Mesodermal cell (in vitro differentiated cells): ENCODE measurements around the gene FOXK2.
"Not testable (repeated sequence)": the region's sequence is repeated elsewhere in the genome, so short reads cannot be mapped to it uniquely, and the experiment has no call there.

Experiments
- H3K27ac ChIP-seq: 2 replicates; pipeline ENCODE4 v1.7.0; 2013; ENCODE audit warnings: mild to moderate bottlenecking, low read depth, low read length, moderate library complexity; ENCODE audit not compliant: severe bottlenecking
- H3K36me3 ChIP-seq: 2 replicates; pipeline ENCODE4 v1.7.1; 2013; ENCODE audit warnings: mild to moderate bottlenecking, low read length, moderate library complexity; ENCODE audit not compliant: control insufficient read depth, insufficient read depth
- H3K4me1 ChIP-seq: one replicate; pipeline ENCODE4 v1.7.1; 2013; ENCODE audit warnings: mild to moderate bottlenecking, low read length; ENCODE audit not compliant: insufficient read depth, control insufficient read depth, poor library complexity, severe bottlenecking
- H3K4me3 ChIP-seq: 2 replicates; pipeline ENCODE4 v1.7.0; 2013; ENCODE audit warnings: low read length, control low read depth, mild to moderate bottlenecking; ENCODE audit not compliant: insufficient read depth, poor library complexity, severe bottlenecking; ENCODE audit errors: extremely low read depth
- H3K9me3 ChIP-seq: 2 replicates; pipeline ENCODE4 v1.7.1; 2013; ENCODE audit warnings: mild to moderate bottlenecking, low read length, moderate library complexity; ENCODE audit not compliant: control insufficient read depth
- WGBS, 2 experiments: methylation state at CpG; one replicate each; pipeline ENCODE4 v1.1.5; 2013; ENCODE audit warnings: missing lambda C conversion rate in 2 of 2; ENCODE audit not compliant: insufficient coverage in 2 of 2; 5-methylcytosine and 5-hydroxymethylcytosine counted together

The FOXK2 gene

GRCh38 chr17:82537228-82537627 is 17.7 kb downstream of the FOXK2 start:
- peaks cover 36% of the 10 kb centered on the region for H3K4me1 ChIP-seq
- not testable (repeated sequence) for H3K9me3 ChIP-seq, H3K4me3 ChIP-seq, H3K36me3 ChIP-seq, H3K27ac ChIP-seq
- 98 to 100% methylated on average over 7 of the region's 9 CpGs for WGBS, 2 experiments

DNA sequence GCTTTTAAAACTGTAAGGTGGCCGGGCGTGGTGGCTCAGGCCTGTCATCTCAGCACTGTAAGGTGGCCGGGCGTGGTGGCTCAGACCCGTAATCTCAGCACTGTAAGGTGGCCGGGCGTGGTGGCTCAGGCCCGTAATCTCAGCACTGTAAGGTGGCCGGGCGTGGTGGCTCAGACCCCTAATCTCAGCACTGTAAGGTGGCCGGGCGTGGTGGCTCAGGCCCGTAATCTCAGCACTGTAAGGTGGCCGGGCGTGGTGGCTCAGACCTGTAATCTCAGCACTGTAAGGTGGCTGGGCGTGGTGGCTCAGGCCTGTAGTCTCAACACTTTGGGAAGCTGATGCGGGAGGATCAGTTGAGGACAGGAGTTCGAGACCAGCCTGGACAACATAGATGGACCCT is 19.5 kb downstream of the FOXK2 start:
- H3K4me3 ChIP-seq = not testable (repeated sequence)

GRCh38 chr17:82542439-82542838 is 22.9 kb downstream of the FOXK2 start:
- Histone ChIP-seq H3K9me3 (no peaks in the 10 kb centered on the region), H3K4me3 (no peak overlapping the region), H3K4me1 (peaks cover 10% of the 10 kb centered on the region), H3K27ac (no peak overlapping the region), H3K36me3 (peaks cover 24% of the 10 kb centered on the region)
- 94 to 96% methylated on average over 2 to 3 of the region's 5 CpGs for WGBS, 2 experiments

More for the DNA sequence above, 19.5 kb downstream of the FOXK2 start:
- 95 to 98% methylated on average over 18 of the region's 18 CpGs for WGBS, 2 experiments
- H3K36me3 ChIP-seq, H3K9me3 ChIP-seq, H3K27ac ChIP-seq: not testable (repeated sequence)
- H3K4me1 ChIP-seq = peaks cover 36% of the 10 kb centered on the region

GRCh38 chr17:82544431-82545070 is 25.0 kb downstream of the FOXK2 start:
- no peak overlapping the region for H3K4me3 ChIP-seq
- H3K27ac ChIP-seq = no peak overlapping the region
- no peaks in the 10 kb centered on the region for H3K9me3 ChIP-seq
- 94 to 97% methylated on average over 12 of the region's 16 CpGs for WGBS, 2 experiments
- no peaks in the 10 kb centered on the region for H3K4me1 ChIP-seq
- H3K36me3 ChIP-seq = peaks cover 32% of the 10 kb centered on the region

DNA sequence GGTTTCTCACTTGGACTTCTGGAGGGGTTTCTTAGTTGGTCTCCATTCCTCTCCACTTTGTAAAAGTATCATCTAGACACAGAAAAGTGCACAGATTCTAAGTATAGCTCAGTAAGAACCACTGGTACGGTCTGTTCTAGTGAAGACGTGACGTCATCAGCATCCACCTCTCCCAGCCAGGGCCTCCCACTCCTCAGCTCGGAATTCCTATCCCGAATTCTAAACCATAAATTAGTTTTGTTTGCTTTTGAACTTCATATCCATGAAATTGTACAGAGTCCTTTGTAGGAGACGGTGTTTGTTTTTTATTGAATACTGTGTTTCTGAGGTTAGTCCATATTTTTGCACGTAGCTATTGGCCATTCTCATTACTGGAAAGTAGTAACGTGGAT is 25.5 kb downstream of the FOXK2 start:
- 96 to 100% methylated on average over 6 of the region's 8 CpGs for WGBS, 2 experiments
- Histone ChIP-seq H3K9me3 (no peaks in the 10 kb centered on the region), H3K27ac (no peak overlapping the region), H3K36me3 (peaks cover 35% of the 10 kb centered on the region), H3K4me1 (no peaks in the 10 kb centered on the region), H3K4me3 (no peak overlapping the region)

DNA sequence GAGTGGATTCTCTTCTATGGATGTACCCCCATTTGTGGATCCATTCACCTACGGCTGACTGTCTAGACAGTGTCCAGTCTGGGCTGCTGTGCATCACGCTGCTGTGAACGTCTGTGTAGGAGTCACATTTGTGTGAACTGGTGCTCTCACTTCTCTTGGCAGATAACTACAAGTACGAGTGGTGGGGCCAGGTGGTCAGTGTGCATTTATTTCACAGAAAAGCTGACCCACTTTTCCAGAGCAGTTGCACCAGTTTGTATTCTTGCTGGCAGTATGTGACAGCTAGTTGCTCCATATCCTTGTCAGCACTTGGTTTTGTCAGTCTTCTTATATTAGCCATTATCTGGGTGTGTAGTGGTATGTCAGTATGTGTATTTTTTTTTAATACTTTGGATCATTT is 28.4 kb downstream of the FOXK2 start:
- peaks cover under 1% of the 10 kb centered on the region for H3K4me1 ChIP-seq
- peaks cover 35% of the 10 kb centered on the region for H3K36me3 ChIP-seq
- H3K4me3 ChIP-seq = no peak overlapping the region
- no peaks in the 10 kb centered on the region for H3K9me3 ChIP-seq
- WGBS, 2 experiments = 97 to 100% methylated on average over 4 of the region's 4 CpGs
- H3K27ac ChIP-seq = no peak overlapping the region

- Histone ChIP-seq H3K27ac (no peak overlapping the region), H3K4me1 (peaks cover 9% of the 10 kb centered on the region), H3K36me3 (peaks cover 35% of the 10 kb centered on the region), H3K4me3 (no peak overlapping the region), H3K9me3 (no peaks in the 10 kb centered on the region)
- WGBS, 2 experiments = 96 to 98% methylated on average over 11 to 12 of the region's 15 CpGs
Observed at GRCh38 chr17:82548681-82549303, 29.3 kb downstream of the FOXK2 start.

DNA sequence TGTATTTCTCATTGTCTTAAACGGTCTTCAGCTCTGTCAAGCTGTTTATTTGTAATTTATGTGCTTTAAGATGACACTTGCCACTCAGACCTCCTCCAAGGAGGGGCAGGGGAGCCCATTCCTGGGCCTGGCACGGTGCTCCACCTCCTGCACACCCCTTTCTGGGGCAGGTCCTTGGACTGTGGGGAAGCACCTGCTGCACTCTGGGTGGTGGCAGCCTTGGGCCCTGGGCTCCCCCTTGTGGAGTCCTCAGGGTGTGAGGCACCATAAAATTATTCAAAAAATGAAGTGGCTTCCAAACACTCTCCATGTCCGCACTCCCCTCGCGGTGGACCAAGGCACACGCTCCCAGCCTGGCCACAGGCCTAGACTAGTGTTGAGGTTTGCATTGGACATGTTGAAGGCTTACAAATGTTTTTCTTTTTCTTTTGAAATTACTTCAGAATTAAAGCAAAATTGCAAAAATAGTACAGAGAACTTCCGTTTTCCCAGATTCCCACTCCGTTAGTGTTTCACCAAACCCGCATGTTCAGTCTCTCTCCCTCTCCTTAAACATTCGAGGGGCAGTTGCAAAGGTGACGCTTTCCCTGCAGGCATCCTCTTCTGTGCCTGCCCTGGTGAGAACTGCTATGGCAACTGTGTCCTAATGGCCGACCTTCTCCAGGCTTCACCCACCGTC is 32.4 kb downstream of the FOXK2 start:
- H3K4me1 ChIP-seq = peaks cover 13% of the 10 kb centered on the region
- WGBS, 2 experiments = 87 to 93% methylated on average over 7 to 12 of the region's 13 CpGs
- H3K4me3 ChIP-seq = no peak overlapping the region
- H3K9me3 ChIP-seq = no peaks in the 10 kb centered on the region
- H3K36me3 ChIP-seq = peaks cover 17% of the 10 kb centered on the region
- H3K27ac ChIP-seq = no peak overlapping the region

DNA sequence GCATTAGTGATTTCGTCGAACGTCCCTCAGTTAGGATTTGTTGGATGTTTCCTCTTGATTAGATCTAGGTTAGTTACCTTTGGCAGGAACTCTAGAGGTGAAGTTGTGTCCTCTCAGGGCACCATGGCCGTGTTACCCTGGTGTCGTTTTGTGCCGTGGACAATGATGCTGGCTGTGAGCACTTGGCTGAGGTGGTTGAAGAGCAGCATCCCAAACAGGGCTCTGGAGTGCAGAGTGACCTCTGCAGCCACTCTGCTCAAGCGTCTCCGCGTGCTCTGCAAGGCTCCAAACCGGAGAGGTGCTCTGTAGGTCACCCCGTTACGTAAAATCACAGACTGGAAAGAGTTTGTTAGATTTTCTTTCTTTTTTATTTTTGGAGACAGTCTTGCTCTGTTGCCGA is 33.0 kb downstream of the FOXK2 start:
- Histone ChIP-seq H3K36me3 (peaks cover 15% of the 10 kb centered on the region), H3K4me1 (peaks cover 13% of the 10 kb centered on the region), H3K4me3 (no peak overlapping the region), H3K9me3 (no peaks in the 10 kb centered on the region), H3K27ac (no peak overlapping the region)
- 92 to 98% methylated on average over 8 to 13 of the region's 13 CpGs for WGBS, 2 experiments

DNA sequence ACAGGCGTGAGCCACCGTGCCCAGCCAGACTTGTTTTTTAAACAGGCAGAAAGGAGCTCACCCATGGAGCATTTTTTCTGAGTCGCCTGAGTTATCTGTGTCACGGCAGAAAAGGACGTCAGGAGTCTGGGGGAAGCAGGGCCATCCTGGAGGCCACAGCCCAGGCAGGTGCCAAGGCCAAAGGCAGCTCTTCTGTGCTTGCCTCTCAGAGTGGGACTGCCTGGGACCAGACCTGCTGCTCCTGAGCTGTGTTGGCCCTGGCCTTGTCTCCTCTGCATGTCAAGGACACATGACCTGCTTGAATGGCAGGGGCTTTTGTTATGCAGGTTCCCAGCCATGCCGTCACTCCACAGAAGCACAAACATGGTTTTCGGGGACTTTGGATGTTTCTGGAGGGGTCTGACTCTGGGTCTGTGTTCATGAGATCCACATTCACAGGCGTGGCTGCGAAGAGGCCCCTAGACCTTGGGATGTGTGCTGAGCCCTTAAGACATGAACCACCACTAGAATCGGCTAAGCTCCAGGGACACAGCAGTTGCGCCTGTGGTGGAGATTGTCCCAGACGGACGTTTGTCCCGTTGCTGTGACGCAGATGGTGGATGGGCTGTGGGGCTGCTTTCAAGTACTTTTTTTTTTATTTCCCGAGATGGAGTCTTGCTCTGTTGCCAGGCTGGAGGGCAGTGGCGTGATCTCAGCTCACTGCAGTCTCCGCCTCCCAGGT is 33.8 kb downstream of the FOXK2 start:
- peak overlapping the region; percentile 29 for H3K27ac ChIP-seq
- peaks cover 17% of the 10 kb centered on the region for H3K36me3 ChIP-seq
- H3K9me3 ChIP-seq = no peaks in the 10 kb centered on the region
- peaks cover 13% of the 10 kb centered on the region for H3K4me1 ChIP-seq
- WGBS, 2 experiments = 83 to 90% methylated on average over 16 to 18 of the region's 18 CpGs
- H3K4me3 ChIP-seq = no peak overlapping the region
